ENCODE measurements around the gene NETO2. TPM values are rescaled to one million over a fixed set of nuclear protein-coding genes. Genes with fewer than 3 reads are reported as not detected.

Gene NETO2
- total and polyA plus RNA-seq, 2 donors (not counting 3 experiments of a cell fraction or from before 2014, with no cell fraction given): 18.4 to 24.8 TPM

GRCh38 chr16:47136099-47136842, 7.5 kb downstream of the NETO2 start:
- ChIA-PET POLR2A (interaction anchor here (0.6 to 1.5 kb wide), 2 partner anchors 17 to 98 kb away, joined by 3 to 6 read pairs; no protein-coding TSS in a partner anchor), CTCF (interaction anchor here (0.8 to 3.9 kb wide), 11 partner anchors 8 to 1029 kb away, joined by 3 to 40 read pairs (median 6); partner anchors contain the start of gene NETO2)
- Histone ChIP-seq H3K4me3 (replicated peaks in 1 of 3; ENCODE audit: insufficient read depth in 1 of 3, low read depth in 1 of 3, low read length in 3 of 3) (peak overlapping the region in 1 of 3 experiments; percentile 24), H3K9me3 (replicated peaks; ENCODE audit: control insufficient read depth, insufficient read depth, low read length) (no peaks in the 10 kb centered on the region), H4K20me1 (replicated peaks; ENCODE audit: control insufficient read depth, extremely low read depth, insufficient read depth, low read length) (no peaks in the 10 kb centered on the region), H3K9ac (replicated peaks; ENCODE audit: extremely low read depth, insufficient read depth, low read length) (peak overlapping the region; percentile 38), H3K4me2 (ENCODE audit: insufficient read depth, low read length) (peak overlapping the region; percentile 58), H3K4me1 (ENCODE audit: control insufficient read depth, extremely low read depth, insufficient read depth, low read length) (peaks cover 33% of the 10 kb centered on the region), H3K79me2 (ENCODE audit: control insufficient read depth, insufficient read depth, low read length) (peaks cover 29% of the 10 kb centered on the region), H2AFZ (ENCODE audit: low read depth, low read length) (no peak overlapping the region), H3K9me1 (replicated peaks; ENCODE audit: control insufficient read depth, extremely low read depth, insufficient read depth, low read length) (no peaks in the 10 kb centered on the region), H3K36me3 (ENCODE audit: control insufficient read depth in 2 of 2, extremely low read depth in 1 of 2, insufficient read depth in 2 of 2, low read length in 2 of 2) (no peaks in the 10 kb centered on the region), H3K27ac (ENCODE audit: insufficient read depth, low read depth, low read length) (peak overlapping the region; percentile 92), H3K27me3 (ENCODE audit: control insufficient read depth in 2 of 2, insufficient read depth in 2 of 2, low read length in 2 of 2) (no peaks in the 10 kb centered on the region)
- BruUV-seq (replicated peaks): TSS peak; percentile 49
- dilution Hi-C loops (cut with MboI; ENCODE audit: extremely low pct_ligation_motif_present, low sequenced_read_pairs): no loop called here
- TF ChIP-seq POLR2AphosphoS5 (IDR thresholded peaks at IDR 0.05; ENCODE audit: insufficient read depth, low read depth, low read length): no peak
- peak; percentile 45 for TF ChIP-seq FOS (IDR thresholded peaks at IDR 0.05; ENCODE audit: borderline replicate concordance, insufficient read depth, low read length)
- TF ChIP-seq GATA2 (IDR thresholded peaks at IDR 0.05; ENCODE audit: insufficient read depth, insufficient read length, low read depth, low read length): peak; percentile 40
- no peak for TF ChIP-seq MYC (IDR thresholded peaks at IDR 0.05; ENCODE audit: low read depth, low read length)
- TF ChIP-seq JUN (IDR thresholded peaks at IDR 0.05; ENCODE audit: borderline replicate concordance, insufficient read depth, insufficient read length, low read depth): peak; percentile 89
- TF ChIP-seq EZH2 (IDR thresholded peaks at IDR 0.05; ENCODE audit: borderline replicate concordance, low read depth, low read length, severe bottlenecking): no peak
- TF ChIP-seq, protein P1, sequence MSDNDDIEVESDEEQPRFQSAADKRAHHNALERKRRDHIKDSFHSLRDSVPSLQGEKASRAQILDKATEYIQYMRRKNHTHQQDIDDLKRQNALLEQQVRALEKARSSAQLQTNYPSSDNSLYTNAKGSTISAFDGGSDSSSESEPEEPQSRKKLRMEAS (IDR thresholded peaks at IDR 0.05; ENCODE audit: insufficient read depth, insufficient read length): no peak
- no peak for TF ChIP-seq CTCF (IDR thresholded peaks at IDR 0.05; ENCODE audit: extremely low read depth in 1 of 2, insufficient read depth in 1 of 2, low read depth in 1 of 2, low read length in 2 of 2)
- TF ChIP-seq POLR2A (IDR thresholded peaks at IDR 0.05; ENCODE audit: low read depth, low read length): no peak
- DNase-seq (ENCODE audit: low read depth, low spot score): peak; percentile 91
- FAIRE-seq: peak; percentile 72
- intact Hi-C loops (cut with micrococcal nuclease): loop anchor here (1.0 kb wide), 1 partner anchor 99 kb away; no protein-coding TSS in a partner anchor

Data from endothelial cell of umbilical vein (primary cell).